OCI-LY1 (cell line): ENCODE measurements around the gene HGD.

Experiments used
- CTCF ChIP-seq: fragments of 200-600 bp; sonication (generic), shearing (Covaris generic); IDR thresholded peaks from 2 replicates; pipeline ENCODE4 v1.5.1; 2017; ENCODE audit warnings: mild to moderate bottlenecking, antibody characterized with exemption, low read length, moderate library complexity, mixed read lengths
- EZH2 ChIP-seq: fragments of 200-600 bp; sonication (generic), shearing (Covaris generic); IDR thresholded peaks from 2 replicates; pipeline ENCODE4 v1.8.0; 2017; ENCODE audit warnings: borderline replicate concordance, mixed run types, mild to moderate bottlenecking, antibody characterized with exemption, low read length, moderate library complexity, mixed read lengths

GRCh38 chr3:120699333-120699732 lies 17.3 kb upstream of the HGD start:
- TF ChIP-seq CTCF (no peak), EZH2 (no peak)
